GM06990 (cell line): ENCODE results near the gene ARID1B.

Experiments used
- DNase-seq: peaks from one replicate; pipeline ENCODE4 v3.0.0-alpha.2; 2011; ENCODE audit not compliant: insufficient read length; ENCODE audit errors: extremely low read depth
- H3K27me3 ChIP-seq: replicated peaks from 2 replicates; pipeline ENCODE4 v1.6.0; 2011; ENCODE audit warnings: low read length; ENCODE audit not compliant: control insufficient read depth, insufficient read depth
- H3K36me3 ChIP-seq: 2 replicates; pipeline ENCODE4 v1.5.1; 2011; ENCODE audit warnings: low read length; ENCODE audit not compliant: control insufficient read depth, insufficient read depth
- H3K4me3 ChIP-seq: replicated peaks from 2 replicates; pipeline ENCODE4 v1.5.1; 2011; ENCODE audit warnings: low read depth, mild to moderate bottlenecking, control low read depth, low read length
- TF ChIP-seq, protein P1 (sequence below): IDR thresholded peaks from 2 replicates; pipeline ENCODE4 v1.5.1; 2011; ENCODE audit warnings: low read length, control low read depth, mild to moderate bottlenecking, inconsistent platforms; ENCODE audit not compliant: insufficient read depth, poor library complexity, severe bottlenecking

The ARID1B gene

DNA sequence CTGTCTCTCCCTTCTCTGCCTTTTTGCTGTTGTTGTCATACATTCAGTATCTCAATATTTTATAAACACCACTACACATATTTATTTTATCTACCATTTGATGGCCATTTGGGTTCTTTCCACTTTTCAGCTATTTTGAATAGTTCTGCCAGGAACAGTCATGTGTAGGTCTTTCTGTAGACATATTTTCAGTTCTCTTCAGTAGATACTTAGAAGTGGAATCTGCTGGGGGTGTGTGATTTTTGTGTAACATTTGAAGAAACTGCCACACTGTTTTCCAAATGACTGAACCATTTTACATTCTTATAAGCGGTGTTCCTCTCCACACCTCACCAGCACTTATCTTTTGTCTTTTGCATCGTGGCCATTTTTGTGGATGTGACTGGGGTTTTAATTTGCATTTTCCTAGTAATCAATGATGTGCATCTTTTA lies 197.7 kb downstream of the ARID1B start:
- H3K4me3 ChIP-seq: no peak overlapping the region
- TF ChIP-seq, protein P1, sequence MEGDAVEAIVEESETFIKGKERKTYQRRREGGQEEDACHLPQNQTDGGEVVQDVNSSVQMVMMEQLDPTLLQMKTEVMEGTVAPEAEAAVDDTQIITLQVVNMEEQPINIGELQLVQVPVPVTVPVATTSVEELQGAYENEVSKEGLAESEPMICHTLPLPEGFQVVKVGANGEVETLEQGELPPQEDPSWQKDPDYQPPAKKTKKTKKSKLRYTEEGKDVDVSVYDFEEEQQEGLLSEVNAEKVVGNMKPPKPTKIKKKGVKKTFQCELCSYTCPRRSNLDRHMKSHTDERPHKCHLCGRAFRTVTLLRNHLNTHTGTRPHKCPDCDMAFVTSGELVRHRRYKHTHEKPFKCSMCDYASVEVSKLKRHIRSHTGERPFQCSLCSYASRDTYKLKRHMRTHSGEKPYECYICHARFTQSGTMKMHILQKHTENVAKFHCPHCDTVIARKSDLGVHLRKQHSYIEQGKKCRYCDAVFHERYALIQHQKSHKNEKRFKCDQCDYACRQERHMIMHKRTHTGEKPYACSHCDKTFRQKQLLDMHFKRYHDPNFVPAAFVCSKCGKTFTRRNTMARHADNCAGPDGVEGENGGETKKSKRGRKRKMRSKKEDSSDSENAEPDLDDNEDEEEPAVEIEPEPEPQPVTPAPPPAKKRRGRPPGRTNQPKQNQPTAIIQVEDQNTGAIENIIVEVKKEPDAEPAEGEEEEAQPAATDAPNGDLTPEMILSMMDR: no peak
- H3K36me3 ChIP-seq: no peaks in the 10 kb centered on the region
- H3K27me3 ChIP-seq: no peaks in the 10 kb centered on the region
- DNase-seq: no peak

DNA sequence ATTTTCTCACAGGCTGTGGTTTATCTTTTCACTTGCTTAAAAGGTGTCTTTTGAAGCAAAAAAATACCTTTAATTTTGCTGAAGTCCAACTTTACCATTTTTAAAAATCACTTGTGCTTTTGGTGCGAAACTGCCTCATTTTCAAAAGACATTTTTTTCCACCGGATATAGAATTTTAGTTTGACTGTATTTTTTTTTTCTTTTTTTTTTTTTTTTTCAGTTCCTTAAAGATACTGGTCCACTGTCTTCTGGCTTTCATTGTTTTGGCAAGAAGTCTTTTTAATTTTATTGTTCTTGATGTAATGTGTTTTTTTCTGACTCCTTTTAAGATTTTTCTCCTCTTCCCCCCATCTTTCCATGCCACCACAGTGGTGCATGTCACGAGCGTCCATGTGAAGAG lies 198.2 kb downstream of the ARID1B start:
- no peak for DNase-seq
- Histone ChIP-seq H3K36me3 (no peaks in the 10 kb centered on the region), H3K4me3 (no peak overlapping the region), H3K27me3 (no peaks in the 10 kb centered on the region)
- TF ChIP-seq, protein P1: no peak

DNA sequence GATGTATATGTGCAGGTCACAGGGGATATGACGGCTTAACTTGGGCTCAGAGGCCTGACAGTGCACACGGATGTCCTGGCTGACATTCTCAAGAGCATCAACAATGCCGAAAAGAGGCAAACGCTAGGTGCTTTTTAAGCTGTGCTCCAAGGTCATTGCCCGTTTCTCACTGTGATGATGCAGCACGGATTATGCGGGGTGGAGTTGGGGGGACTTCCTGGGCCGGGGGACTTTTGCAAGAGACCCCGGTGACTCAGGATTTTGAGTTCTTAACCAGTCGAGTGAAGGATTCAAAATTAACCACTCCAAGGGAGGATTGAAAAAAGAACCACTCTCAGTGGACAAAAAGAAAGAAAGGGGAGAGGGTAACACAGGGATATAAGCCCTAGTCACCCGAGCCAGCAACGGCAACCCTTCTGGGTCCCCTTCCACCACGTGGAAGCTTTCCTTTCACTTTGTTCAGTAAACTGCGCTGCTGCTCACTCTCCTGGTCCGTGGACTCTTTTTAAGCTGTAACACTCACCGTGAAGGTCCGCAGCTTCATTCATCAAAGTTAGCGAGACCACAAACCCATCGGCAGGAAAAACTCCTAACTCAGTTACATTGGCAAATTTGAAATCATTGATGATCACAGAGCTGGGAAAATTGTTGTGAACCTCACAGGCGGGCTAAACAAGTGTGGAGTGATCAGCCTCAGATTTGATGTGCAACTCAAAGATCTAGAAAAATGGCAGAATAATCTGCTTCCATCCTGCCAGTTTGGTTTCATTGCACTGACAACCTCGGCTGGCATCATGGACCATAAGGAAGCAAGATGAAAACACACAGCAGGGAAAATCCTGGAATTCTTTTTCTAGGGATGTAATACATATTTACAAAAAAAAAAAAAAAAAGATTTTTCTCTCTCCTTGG lies 199.3 kb downstream of the ARID1B start:
- TF ChIP-seq, protein P1: no peak
- no peaks in the 10 kb centered on the region for H3K27me3 ChIP-seq
- DNase-seq: no peak
- H3K36me3 ChIP-seq: no peaks in the 10 kb centered on the region
- H3K4me3 ChIP-seq: no peak overlapping the region

DNA sequence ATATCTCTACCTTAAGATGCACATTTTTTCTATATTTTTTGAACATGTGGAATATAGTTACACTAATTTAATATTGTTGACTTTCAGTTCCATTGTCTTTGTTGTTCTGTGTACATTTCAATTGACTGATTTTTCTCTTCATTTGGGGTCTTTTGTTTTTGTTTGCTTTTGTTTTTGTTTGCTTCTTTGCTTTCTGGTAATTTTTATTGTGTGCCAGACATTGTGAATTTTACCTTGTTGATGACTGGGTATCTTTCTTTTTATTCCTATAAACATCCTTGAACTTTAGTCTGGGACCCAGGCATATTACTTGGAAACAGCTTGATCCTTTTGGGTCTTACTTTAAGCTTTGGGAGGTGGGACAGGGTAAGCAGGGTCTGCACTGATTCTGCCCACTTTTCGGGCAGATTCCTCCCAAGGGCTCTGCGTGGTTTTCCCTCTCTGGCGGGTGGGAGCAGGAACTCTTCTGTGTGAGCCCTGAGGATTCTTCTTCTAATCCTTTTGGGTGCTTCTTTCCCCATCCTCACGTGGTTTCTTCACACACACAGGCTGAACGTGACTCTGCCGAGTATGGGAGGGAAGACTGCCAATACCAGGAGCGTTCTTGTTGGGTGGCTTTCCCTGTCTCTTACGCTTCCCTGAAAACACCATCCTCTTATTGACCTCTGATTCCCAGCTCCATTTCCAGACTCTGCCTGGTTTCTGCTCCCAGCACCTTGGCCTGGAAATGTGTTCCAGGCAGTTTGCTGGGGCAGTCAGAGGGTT lies 200.5 kb downstream of the ARID1B start:
- Histone ChIP-seq H3K27me3 (no peaks in the 10 kb centered on the region), H3K4me3 (no peak overlapping the region), H3K36me3 (no peaks in the 10 kb centered on the region)
- DNase-seq: no peak
- TF ChIP-seq, protein P1: no peak

DNA sequence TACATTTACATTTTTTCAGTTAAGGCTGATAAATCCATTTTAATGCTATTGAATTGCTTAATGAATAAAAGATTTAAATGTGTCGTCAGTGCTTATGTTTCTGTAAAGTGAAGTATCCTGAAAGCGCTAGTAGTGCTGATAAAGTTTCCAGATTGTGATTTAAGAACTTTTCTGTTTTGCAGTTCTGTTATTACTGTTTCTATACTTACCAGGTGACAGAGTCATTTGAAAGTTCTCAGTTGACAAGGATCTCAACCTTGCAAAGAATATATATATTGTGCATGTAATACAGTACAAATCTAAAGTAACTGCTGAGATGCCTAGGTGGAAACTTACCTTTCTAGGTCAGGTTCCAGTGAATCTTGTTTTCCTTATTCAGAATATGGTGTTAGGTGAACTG lies 201.8 kb downstream of the ARID1B start:
- no peak for DNase-seq
- H3K4me3 ChIP-seq: no peak overlapping the region
- TF ChIP-seq, protein P1: no peak
- no peaks in the 10 kb centered on the region for H3K36me3 ChIP-seq
- no peaks in the 10 kb centered on the region for H3K27me3 ChIP-seq
